ENCODE measurements around the gene SLC30A9. TPM values are rescaled to one million over a fixed set of nuclear protein-coding genes. Genes with fewer than 3 reads are reported as not detected.

The SLC30A9 gene
- total RNA-seq, 1 donor from 2014 or later, result 67.3 TPM

DNA sequence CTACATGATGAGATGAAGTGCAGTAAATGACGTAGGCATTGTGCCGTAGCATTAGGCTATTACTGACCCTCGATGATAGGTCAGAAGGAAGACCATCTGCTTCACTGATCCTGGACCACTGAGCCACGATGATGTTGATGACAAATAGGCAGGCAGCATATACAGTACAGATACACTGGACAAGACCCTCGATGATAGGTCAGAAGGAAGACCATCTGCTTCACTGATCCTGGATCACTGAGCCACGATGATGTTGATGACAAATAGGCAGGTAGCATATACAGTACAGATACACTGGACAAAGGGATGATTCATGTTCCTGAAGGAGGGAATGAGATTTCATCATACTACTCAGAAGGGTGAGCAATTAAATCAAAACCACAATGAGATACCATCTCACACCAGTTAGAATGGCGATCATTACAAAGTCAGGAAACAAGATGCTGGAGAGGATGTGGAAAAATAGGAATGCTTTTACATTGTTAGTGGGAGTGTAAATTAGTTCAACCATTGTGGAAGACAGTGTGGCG, 111.2 kb downstream of the SLC30A9 start:
- TF ChIP-seq CTCF (IDR thresholded peaks at IDR 0.05; ENCODE audit: unreplicated experiment), result no peak
- Mint-ChIP-seq H3K4me3 (ENCODE audit: low read depth) (no peak overlapping the region), H3K4me1 (ENCODE audit: low read depth) (no peaks in the 10 kb centered on the region), H3K9me3 (ENCODE audit: low read depth) (peaks cover 2% of the 10 kb centered on the region), H3K36me3 (ENCODE audit: insufficient read depth) (no peaks in the 10 kb centered on the region), H3K27ac (no peak overlapping the region), H3K27me3 (no peaks in the 10 kb centered on the region)
- no peak for DNase-seq (ENCODE audit: low spot score, unreplicated experiment)

DNA sequence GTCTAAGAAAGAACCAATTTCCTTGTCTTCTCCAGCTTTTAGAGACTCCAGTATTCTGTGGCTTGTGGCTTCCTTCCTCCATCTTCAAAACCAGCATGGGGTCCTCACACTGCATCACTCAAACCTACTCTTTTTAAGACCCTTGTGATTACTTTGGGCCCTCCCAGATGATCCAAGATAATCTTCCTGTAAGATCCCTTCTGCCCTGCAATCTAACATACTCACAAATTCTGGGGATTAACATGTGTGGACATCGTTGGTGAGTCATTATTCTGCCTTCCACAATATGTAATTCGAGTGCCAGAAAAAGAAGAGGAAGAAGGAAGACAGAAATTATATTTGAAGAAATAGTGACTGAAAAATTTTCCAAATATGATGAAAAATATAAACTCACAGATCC, 114.2 kb downstream of the SLC30A9 start:
- Mint-ChIP-seq H3K27me3 (no peaks in the 10 kb centered on the region), H3K4me3 (ENCODE audit: low read depth) (no peak overlapping the region), H3K27ac (no peak overlapping the region), H3K36me3 (ENCODE audit: insufficient read depth) (no peaks in the 10 kb centered on the region), H3K4me1 (ENCODE audit: low read depth) (no peaks in the 10 kb centered on the region), H3K9me3 (ENCODE audit: low read depth) (peaks cover 4% of the 10 kb centered on the region)
- no peak for TF ChIP-seq CTCF (IDR thresholded peaks at IDR 0.05; ENCODE audit: unreplicated experiment)
- no peak for DNase-seq (ENCODE audit: low spot score, unreplicated experiment)

DNA sequence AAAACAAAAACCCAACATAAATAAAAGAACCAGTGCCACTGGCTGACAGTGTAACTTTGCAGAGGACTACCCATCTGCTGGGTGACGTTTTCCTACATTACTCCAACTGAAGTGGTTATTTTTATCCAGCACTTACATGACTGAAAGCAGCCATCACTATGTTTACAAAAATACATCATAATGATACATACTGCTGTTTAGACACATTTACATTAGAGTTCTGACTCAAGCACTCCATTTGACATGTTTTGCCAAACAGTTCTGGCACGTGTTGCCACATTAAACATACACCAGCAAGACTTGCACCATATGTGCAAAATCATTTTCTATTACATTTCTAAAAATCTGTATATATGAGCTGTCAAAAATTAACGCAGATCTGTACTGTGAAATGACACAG, 122.5 kb downstream of the SLC30A9 start:
- no peaks in the 10 kb centered on the region for H3K4me1 Mint-ChIP-seq (ENCODE audit: low read depth)
- peaks cover 7% of the 10 kb centered on the region for H3K27me3 Mint-ChIP-seq
- H3K36me3 Mint-ChIP-seq (ENCODE audit: insufficient read depth), result no peaks in the 10 kb centered on the region
- H3K9me3 Mint-ChIP-seq (ENCODE audit: low read depth), result peaks cover 4% of the 10 kb centered on the region
- H3K27ac Mint-ChIP-seq, result no peak overlapping the region
- no peak for TF ChIP-seq CTCF (IDR thresholded peaks at IDR 0.05; ENCODE audit: unreplicated experiment)
- no peak for DNase-seq (ENCODE audit: low spot score, unreplicated experiment)
- no peak overlapping the region for H3K4me3 Mint-ChIP-seq (ENCODE audit: low read depth)

GRCh38 chr4:42119886-42120285, 129.6 kb downstream of the SLC30A9 start:
- Mint-ChIP-seq H3K36me3 (ENCODE audit: insufficient read depth) (no peaks in the 10 kb centered on the region), H3K27ac (no peak overlapping the region), H3K27me3 (peaks cover 8% of the 10 kb centered on the region), H3K9me3 (ENCODE audit: low read depth) (no peaks in the 10 kb centered on the region), H3K4me3 (ENCODE audit: low read depth) (no peak overlapping the region), H3K4me1 (ENCODE audit: low read depth) (peaks cover 3% of the 10 kb centered on the region)
- DNase-seq (ENCODE audit: low spot score, unreplicated experiment), result no peak
- TF ChIP-seq CTCF (IDR thresholded peaks at IDR 0.05; ENCODE audit: unreplicated experiment), result no peak

- H3K4me1 Mint-ChIP-seq (ENCODE audit: low read depth), result peaks cover 3% of the 10 kb centered on the region
Measured at GRCh38 chr4:42122237-42122636, 131.9 kb downstream of the SLC30A9 start.

More at GRCh38 chr4:42122237-42122636, 131.9 kb downstream of the SLC30A9 start:
- no peak overlapping the region for H3K27ac Mint-ChIP-seq
- no peaks in the 10 kb centered on the region for H3K36me3 Mint-ChIP-seq (ENCODE audit: insufficient read depth)
- H3K4me3 Mint-ChIP-seq (ENCODE audit: low read depth), result no peak overlapping the region
- H3K27me3 Mint-ChIP-seq, result peaks cover 4% of the 10 kb centered on the region
- DNase-seq (ENCODE audit: low spot score, unreplicated experiment), result no peak
- no peak for TF ChIP-seq CTCF (IDR thresholded peaks at IDR 0.05; ENCODE audit: unreplicated experiment)
- no peaks in the 10 kb centered on the region for H3K9me3 Mint-ChIP-seq (ENCODE audit: low read depth)

Measured in progenitor cell of endocrine pancreas (in vitro differentiated cells).